ACC112 (cell line): Measurements from ENCODE around the gene CARD14.

Experiments used
- H2AFZ ChIP-seq: fragments of 200-600 bp; sonication (generic); one replicate; pipeline ENCODE4 v1.6.0; 2017; ENCODE audit warnings: antibody characterized with exemption, low read length; ENCODE audit not compliant: unreplicated experiment
- H3K27ac ChIP-seq: fragments of 200-600 bp; sonication (generic); 2 replicates; pipeline ENCODE4 v1.5.1; 2014; ENCODE audit warnings: low read depth, mild to moderate bottlenecking, antibody characterized with exemption, low read length, moderate library complexity
- H3K27me3 ChIP-seq: fragments of 200-600 bp; sonication (generic); 2 replicates; pipeline ENCODE4 v1.6.1; 2014; ENCODE audit warnings: mild to moderate bottlenecking, antibody characterized with exemption, low read length, moderate library complexity, mixed read lengths; ENCODE audit not compliant: insufficient read depth
- H3K36me3 ChIP-seq: fragments of 200-600 bp; sonication (generic); 2 replicates; pipeline ENCODE4 v1.6.1; 2016; ENCODE audit warnings: mild to moderate bottlenecking, antibody characterized with exemption, low read length, moderate library complexity, mixed read lengths; ENCODE audit not compliant: insufficient read depth
- H3K4me1 ChIP-seq: fragments of 200-600 bp; sonication (generic); one replicate; pipeline ENCODE4 v1.6.1; 2016; ENCODE audit warnings: low read length, mixed read lengths; ENCODE audit not compliant: insufficient read depth, unreplicated experiment, control insufficient read depth
- H3K4me3 ChIP-seq: fragments of 200-600 bp; sonication (generic); 2 replicates; pipeline ENCODE4 v1.5.1; 2014; ENCODE audit warnings: mild to moderate bottlenecking, low read depth, low read length
- H3K79me2 ChIP-seq: fragments of 200-600 bp; sonication (generic); one replicate; pipeline ENCODE4 v1.6.0; 2016; ENCODE audit warnings: low read length; ENCODE audit not compliant: control insufficient read depth, unreplicated experiment, insufficient read depth

Gene CARD14

GRCh38 chr17:80217703-80218362 lies 48.0 kb downstream of the CARD14 start:
- peaks cover 32% of the 10 kb centered on the region for H3K79me2 ChIP-seq
- no peak overlapping the region for H2AFZ ChIP-seq
- no peaks in the 10 kb centered on the region for H3K27me3 ChIP-seq
- peaks cover 12% of the 10 kb centered on the region; the same call in 1 of the 2 replicates for H3K36me3 ChIP-seq
- H3K27ac ChIP-seq, result no peak overlapping the region
- H3K4me1 ChIP-seq, result peaks cover 19% of the 10 kb centered on the region
- no peak overlapping the region for H3K4me3 ChIP-seq

GRCh38 chr17:80218391-80218790 lies 48.6 kb downstream of the CARD14 start:
- Histone ChIP-seq H3K79me2 (peaks cover 32% of the 10 kb centered on the region), H3K27ac (no peak overlapping the region), H3K4me3 (no peak overlapping the region), H3K27me3 (no peaks in the 10 kb centered on the region), H2AFZ (no peak overlapping the region), H3K4me1 (peaks cover 19% of the 10 kb centered on the region), H3K36me3 (peaks cover 12% of the 10 kb centered on the region; the same call in 1 of the 2 replicates)

DNA sequence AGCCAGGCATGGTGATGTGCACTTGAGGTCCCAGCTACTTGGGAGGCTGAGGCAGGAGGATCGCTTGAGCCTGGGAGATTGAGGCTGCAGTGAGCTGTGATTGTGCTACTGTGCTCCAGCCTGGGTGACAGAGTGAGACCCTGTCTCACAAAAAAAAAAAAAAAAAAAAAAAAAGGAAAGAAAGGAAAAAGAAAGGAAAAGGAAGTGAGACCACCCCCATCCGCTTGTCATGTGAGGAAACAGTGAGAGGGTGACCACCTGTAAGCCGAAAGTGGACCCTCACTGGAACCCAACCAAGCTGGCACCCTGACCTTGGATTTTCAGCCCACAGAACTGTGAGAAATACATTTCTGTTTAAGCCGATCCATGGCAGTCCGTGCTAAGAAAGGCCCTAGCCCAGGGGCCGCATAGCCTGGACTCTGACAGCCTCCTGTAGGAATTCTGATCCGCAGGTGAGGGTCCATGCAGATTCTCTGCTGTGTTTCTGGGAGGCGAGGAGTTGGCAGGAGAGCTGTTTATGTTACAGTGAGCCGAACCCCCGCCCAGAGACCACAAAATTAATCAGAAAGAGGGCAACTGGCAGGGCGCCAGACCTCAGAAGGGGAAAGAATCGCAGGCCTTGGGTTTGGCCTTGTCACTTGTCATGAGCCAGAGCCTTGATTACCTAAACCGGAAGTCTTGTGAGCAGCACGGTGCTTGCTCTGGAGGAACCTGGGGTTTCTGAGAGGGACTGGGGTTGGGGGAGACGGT lies 49.4 kb downstream of the CARD14 start:
- Histone ChIP-seq H3K27ac (peak overlapping the region; percentile 37; the same call in 1 of the 2 replicates), H3K4me1 (peaks cover 19% of the 10 kb centered on the region), H3K4me3 (peak overlapping the region; percentile 77), H2AFZ (peak overlapping the region; percentile 1), H3K79me2 (peaks cover 32% of the 10 kb centered on the region), H3K27me3 (no peaks in the 10 kb centered on the region), H3K36me3 (peaks cover 12% of the 10 kb centered on the region; the same call in 1 of the 2 replicates)

- peaks cover 12% of the 10 kb centered on the region; the same call in 1 of the 2 replicates for H3K36me3 ChIP-seq
Observed at GRCh38 chr17:80219763-80220053, 49.9 kb downstream of the CARD14 start.

GRCh38 chr17:80220054-80220735 lies 50.4 kb downstream of the CARD14 start, which contains the start of the genes SGSH and SLC26A11:
Gene SGSH, minus strand, starts transcription at chr17:80220333. Its CDS starts 20 bp downstream, at chr17:80220313.
Gene SLC26A11, plus strand, starts transcription at chr17:80220427. Its CDS starts 1,134 bp downstream, at chr17:80221561.
- H3K27me3 ChIP-seq, result no peaks in the 10 kb centered on the region
- H3K36me3 ChIP-seq, result peaks cover 12% of the 10 kb centered on the region; the same call in 1 of the 2 replicates
- peak within 1 kb of the TSS; percentile 77 for H3K4me3 ChIP-seq
- H3K4me1 ChIP-seq, result peaks cover 19% of the 10 kb centered on the region
- peak within 1 kb of the TSS; percentile 49 for H2AFZ ChIP-seq
- peaks cover 32% of the 10 kb centered on the region for H3K79me2 ChIP-seq
- H3K27ac ChIP-seq, result peak within 1 kb of the TSS; percentile 37; the same call in 1 of the 2 replicates

More at GRCh38 chr17:80219763-80220053, 49.9 kb downstream of the CARD14 start:
- Histone ChIP-seq H3K79me2 (peaks cover 32% of the 10 kb centered on the region), H3K27ac (peak overlapping the region; percentile 37; the same call in 1 of the 2 replicates), H3K4me1 (peaks cover 19% of the 10 kb centered on the region), H3K4me3 (peak overlapping the region; percentile 77), H2AFZ (peak overlapping the region; percentile 1), H3K27me3 (no peaks in the 10 kb centered on the region)

- Histone ChIP-seq H3K4me1 (peaks cover 19% of the 10 kb centered on the region), H3K36me3 (peaks cover 12% of the 10 kb centered on the region; the same call in 1 of the 2 replicates), H2AFZ (peak overlapping the region; percentile 49), H3K79me2 (peaks cover 32% of the 10 kb centered on the region), H3K4me3 (peak overlapping the region; percentile 77), H3K27me3 (no peaks in the 10 kb centered on the region), H3K27ac (no peak overlapping the region)
Observed at GRCh38 chr17:80220736-80221215, 50.9 kb downstream of the CARD14 start.

GRCh38 chr17:80221351-80222105 lies 51.7 kb downstream of the CARD14 start:
- no peak overlapping the region for H3K27ac ChIP-seq
- peaks cover 19% of the 10 kb centered on the region for H3K4me1 ChIP-seq
- no peaks in the 10 kb centered on the region for H3K27me3 ChIP-seq
- peaks cover 8% of the 10 kb centered on the region; the same call in 1 of the 2 replicates for H3K36me3 ChIP-seq
- no peak overlapping the region for H2AFZ ChIP-seq
- peak overlapping the region; percentile 77 for H3K4me3 ChIP-seq
- peaks cover 32% of the 10 kb centered on the region for H3K79me2 ChIP-seq

DNA sequence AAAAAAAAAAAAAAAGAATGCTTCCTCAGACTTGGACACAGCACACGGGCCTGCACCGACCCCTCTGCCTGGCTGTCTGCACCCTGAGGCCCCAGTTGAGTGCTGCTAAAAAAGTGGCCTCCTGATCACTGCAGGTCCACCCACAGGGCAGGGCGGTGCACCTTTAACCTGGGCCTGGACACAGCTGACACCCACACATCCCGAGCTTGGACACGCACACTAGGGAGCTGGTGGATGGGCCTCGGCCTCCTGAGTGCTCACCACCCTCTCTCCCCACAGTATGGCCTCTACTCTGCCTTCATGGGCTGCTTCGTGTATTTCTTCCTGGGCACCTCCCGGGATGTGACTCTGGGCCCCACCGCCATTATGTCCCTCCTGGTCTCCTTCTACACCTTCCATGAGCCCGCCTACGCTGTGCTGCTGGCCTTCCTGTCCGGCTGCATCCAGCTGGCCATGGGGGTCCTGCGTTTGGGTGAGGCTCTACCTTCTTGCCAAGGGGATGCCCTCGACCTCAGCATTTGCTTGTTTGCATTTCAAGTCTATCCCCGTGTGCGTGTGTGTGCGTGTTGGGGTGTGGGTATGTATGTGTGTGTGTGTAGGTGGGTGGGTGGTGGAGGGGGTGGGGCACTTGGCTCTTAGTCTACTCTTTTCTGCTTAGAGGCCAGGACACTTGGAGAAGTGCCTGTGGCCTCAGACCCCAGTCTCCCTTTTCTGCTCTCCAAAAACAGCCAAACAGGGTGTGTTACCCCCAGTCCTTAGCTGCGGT lies 52.7 kb downstream of the CARD14 start:
- Histone ChIP-seq H3K4me3 (no peak overlapping the region), H3K4me1 (peaks cover 19% of the 10 kb centered on the region), H3K27me3 (no peaks in the 10 kb centered on the region), H2AFZ (no peak overlapping the region), H3K79me2 (peaks cover 26% of the 10 kb centered on the region), H3K27ac (no peak overlapping the region), H3K36me3 (peaks cover 3% of the 10 kb centered on the region; the same call in 1 of the 2 replicates)

DNA sequence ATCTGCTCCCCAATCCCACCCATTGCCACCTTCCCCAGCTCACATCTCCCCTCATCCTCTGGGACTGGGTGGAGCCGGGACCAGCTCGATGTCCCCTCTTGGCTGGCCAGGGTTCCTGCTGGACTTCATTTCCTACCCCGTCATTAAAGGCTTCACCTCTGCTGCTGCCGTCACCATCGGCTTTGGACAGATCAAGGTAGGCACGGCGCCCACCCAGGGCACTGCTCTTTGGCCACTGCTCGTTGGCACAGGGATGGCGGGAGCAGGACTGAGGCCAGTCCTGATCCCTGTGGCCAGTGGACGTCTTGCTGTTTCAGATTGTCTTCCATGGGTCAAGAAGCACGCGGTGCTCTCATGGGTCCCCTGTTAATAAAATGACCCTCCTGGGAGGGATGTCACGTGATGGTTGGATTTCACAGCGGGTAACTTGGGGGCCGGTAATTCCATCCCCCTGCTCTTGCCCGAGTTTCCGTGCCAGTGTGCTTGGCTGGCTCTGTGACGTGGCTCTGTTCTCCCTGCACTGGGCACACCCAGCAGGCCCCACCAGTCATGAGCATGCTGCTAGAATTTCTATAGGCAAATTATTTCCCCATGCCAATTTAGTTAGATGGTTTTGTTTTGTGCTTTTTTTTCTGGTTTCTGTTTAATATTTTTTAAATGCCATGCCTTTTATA lies 53.4 kb downstream of the CARD14 start:
- H2AFZ ChIP-seq, result no peak overlapping the region
- H3K27ac ChIP-seq, result no peak overlapping the region
- no peaks in the 10 kb centered on the region for H3K36me3 ChIP-seq
- H3K79me2 ChIP-seq, result peaks cover 18% of the 10 kb centered on the region
- H3K4me1 ChIP-seq, result peaks cover 19% of the 10 kb centered on the region
- no peak overlapping the region for H3K4me3 ChIP-seq
- no peaks in the 10 kb centered on the region for H3K27me3 ChIP-seq
